ENCODE data around the gene RTN4R.
"Not testable (repeated sequence)": the region's sequence is repeated elsewhere in the genome, so short reads cannot be mapped to it uniquely, and the experiment has no call there.

GRCh38 chr22:20286312-20286660 is 18.2 kb upstream of the RTN4R start:
- TF ChIP-seq CTCF (conservative IDR thresholded peaks at IDR 0.05; ENCODE audit: low read depth, low read length); EZH2 (IDR thresholded peaks at IDR 0.05; ENCODE audit: borderline replicate concordance, low read depth, low read length, poor library complexity, severe bottlenecking): not testable (repeated sequence)

All from A673 (cell line).